ENCODE data around the gene SNAP25.

SNAP25 gene

DNA sequence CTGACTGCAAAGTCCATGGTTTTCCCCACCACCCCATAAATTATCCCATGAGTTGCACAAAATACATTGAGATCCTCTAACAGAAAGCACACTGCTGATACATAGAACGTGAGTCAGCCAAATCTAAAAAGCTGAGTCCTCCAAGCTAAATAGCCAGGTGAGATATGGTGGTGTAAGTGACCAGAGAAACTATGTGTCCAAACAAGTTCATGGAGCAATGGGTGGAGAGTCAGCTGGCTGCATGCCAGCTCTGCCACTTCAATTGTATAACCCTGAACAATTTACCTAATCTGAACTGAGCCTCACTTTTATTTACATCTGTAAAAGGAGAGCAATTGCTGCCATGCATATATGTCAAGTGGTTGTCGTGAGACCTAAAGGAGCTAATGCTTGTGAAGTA, 9.7 kb downstream of the SNAP25 start:
- Histone ChIP-seq H3K27me3 (ENCODE audit: insufficient read depth, poor library complexity, severe bottlenecking) (no peaks in the 10 kb centered on the region), H3K27ac (replicated peaks) (no peak overlapping the region), H3K4me3 (replicated peaks; ENCODE audit: insufficient read depth, low read length) (no peak overlapping the region)
- no peak for DNase-seq (ENCODE audit: low read depth in 1 of 2, low spot score in 1 of 2)
- TF ChIP-seq SPI1 (IDR thresholded peaks at IDR 0.05; ENCODE audit: borderline replicate concordance, low read depth) (no peak), GABPA (IDR thresholded peaks at IDR 0.05; ENCODE audit: low read depth) (no peak), POLR2AphosphoS5 (IDR thresholded peaks at IDR 0.05; ENCODE audit: low read depth) (no peak)
- TF ChIP-seq, protein P1, sequence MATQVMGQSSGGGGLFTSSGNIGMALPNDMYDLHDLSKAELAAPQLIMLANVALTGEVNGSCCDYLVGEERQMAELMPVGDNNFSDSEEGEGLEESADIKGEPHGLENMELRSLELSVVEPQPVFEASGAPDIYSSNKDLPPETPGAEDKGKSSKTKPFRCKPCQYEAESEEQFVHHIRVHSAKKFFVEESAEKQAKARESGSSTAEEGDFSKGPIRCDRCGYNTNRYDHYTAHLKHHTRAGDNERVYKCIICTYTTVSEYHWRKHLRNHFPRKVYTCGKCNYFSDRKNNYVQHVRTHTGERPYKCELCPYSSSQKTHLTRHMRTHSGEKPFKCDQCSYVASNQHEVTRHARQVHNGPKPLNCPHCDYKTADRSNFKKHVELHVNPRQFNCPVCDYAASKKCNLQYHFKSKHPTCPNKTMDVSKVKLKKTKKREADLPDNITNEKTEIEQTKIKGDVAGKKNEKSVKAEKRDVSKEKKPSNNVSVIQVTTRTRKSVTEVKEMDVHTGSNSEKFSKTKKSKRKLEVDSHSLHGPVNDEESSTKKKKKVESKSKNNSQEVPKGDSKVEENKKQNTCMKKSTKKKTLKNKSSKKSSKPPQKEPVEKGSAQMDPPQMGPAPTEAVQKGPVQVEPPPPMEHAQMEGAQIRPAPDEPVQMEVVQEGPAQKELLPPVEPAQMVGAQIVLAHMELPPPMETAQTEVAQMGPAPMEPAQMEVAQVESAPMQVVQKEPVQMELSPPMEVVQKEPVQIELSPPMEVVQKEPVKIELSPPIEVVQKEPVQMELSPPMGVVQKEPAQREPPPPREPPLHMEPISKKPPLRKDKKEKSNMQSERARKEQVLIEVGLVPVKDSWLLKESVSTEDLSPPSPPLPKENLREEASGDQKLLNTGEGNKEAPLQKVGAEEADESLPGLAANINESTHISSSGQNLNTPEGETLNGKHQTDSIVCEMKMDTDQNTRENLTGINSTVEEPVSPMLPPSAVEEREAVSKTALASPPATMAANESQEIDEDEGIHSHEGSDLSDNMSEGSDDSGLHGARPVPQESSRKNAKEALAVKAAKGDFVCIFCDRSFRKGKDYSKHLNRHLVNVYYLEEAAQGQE (IDR thresholded peaks at IDR 0.05; ENCODE audit: insufficient replicate concordance, low read depth): no peak
- TF ChIP-seq, protein P2, sequence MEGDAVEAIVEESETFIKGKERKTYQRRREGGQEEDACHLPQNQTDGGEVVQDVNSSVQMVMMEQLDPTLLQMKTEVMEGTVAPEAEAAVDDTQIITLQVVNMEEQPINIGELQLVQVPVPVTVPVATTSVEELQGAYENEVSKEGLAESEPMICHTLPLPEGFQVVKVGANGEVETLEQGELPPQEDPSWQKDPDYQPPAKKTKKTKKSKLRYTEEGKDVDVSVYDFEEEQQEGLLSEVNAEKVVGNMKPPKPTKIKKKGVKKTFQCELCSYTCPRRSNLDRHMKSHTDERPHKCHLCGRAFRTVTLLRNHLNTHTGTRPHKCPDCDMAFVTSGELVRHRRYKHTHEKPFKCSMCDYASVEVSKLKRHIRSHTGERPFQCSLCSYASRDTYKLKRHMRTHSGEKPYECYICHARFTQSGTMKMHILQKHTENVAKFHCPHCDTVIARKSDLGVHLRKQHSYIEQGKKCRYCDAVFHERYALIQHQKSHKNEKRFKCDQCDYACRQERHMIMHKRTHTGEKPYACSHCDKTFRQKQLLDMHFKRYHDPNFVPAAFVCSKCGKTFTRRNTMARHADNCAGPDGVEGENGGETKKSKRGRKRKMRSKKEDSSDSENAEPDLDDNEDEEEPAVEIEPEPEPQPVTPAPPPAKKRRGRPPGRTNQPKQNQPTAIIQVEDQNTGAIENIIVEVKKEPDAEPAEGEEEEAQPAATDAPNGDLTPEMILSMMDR (IDR thresholded peaks at IDR 0.05; ENCODE audit: insufficient read depth, low read length): no peak

DNA sequence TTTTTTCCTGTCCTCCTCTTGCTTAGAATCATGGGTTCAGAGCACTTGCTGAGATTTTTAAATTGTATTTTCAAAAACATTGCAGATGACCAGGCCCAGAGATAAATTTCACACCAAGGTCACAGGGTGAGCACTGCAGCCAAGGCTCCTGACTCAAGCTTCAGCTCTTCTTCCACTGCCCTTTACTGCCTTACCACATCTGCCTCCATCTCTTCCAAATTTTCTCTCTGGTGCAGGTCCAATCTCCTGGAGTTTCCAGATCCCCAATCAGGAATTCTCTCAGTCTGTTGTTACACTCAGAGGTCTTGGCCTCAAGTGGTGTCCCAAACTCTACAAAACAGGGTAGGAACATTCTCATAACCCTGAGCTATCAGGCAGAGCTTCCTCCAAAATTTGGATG, 12.7 kb downstream of the SNAP25 start:
- DNase-seq (ENCODE audit: low read depth in 1 of 2, low spot score in 1 of 2): no peak
- no peaks in the 10 kb centered on the region for H3K27me3 ChIP-seq (ENCODE audit: insufficient read depth, poor library complexity, severe bottlenecking)
- TF ChIP-seq SPI1 (IDR thresholded peaks at IDR 0.05; ENCODE audit: borderline replicate concordance, low read depth) (no peak), GABPA (IDR thresholded peaks at IDR 0.05; ENCODE audit: low read depth) (no peak), POLR2AphosphoS5 (IDR thresholded peaks at IDR 0.05; ENCODE audit: low read depth) (no peak)
- TF ChIP-seq, protein P1 (IDR thresholded peaks at IDR 0.05; ENCODE audit: insufficient replicate concordance, low read depth): no peak
- TF ChIP-seq, protein P2 (IDR thresholded peaks at IDR 0.05; ENCODE audit: insufficient read depth, low read length): no peak
- no peak overlapping the region for H3K27ac ChIP-seq (replicated peaks)
- H3K4me3 ChIP-seq (replicated peaks; ENCODE audit: insufficient read depth, low read length): no peak overlapping the region

DNA sequence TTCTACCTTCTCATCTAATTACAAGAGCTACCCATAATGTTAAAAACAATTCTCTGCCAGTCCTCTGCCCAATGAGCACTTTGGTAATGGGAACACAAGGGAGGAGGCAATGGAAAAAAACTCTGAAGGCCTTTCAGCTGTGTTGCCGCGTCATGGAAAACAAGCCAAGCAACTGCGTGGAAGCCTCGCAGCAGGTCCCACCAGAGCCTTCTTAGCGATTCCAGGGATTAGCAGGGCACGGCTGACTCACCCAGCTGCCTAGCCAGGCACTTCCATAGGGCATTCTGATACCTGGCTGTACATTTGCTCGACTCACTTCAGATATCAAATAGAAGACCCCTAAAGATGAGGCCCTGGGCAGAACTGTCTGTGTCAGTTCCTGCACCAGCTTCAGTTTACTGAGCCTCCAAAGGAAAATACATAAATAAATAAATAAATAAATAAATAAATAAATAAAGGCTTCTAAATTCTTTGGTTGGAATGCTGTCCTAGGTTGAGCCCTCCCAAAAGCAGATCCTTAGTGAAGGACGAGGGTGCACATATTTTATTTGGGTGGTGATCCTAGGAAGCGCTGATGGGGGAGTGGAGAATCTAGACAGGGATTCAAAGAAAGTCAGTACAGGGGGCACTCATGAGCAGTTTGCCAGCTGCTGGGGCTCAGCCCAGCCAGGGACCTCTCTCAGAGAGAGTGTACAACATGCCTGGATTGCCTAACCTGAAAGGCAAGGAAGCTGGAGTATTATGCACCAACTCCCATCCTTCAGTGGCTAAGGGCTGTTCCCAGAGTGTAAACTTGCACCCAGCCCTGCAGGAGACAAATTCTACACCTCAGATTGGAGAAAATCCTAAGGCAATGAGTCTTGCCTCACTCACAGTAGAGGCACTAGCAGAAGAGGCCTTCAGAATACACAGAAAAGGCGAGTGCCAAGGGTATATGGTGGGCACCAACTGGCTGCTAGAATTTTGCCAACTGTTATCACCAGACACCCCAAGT, 18.2 kb downstream of the SNAP25 start:
- no peak for DNase-seq (ENCODE audit: low read depth in 1 of 2, low spot score in 1 of 2)
- H3K27ac ChIP-seq (replicated peaks): no peak overlapping the region
- TF ChIP-seq SPI1 (IDR thresholded peaks at IDR 0.05; ENCODE audit: borderline replicate concordance, low read depth): no peak
- no peak for TF ChIP-seq POLR2AphosphoS5 (IDR thresholded peaks at IDR 0.05; ENCODE audit: low read depth)
- TF ChIP-seq, protein P2 (IDR thresholded peaks at IDR 0.05; ENCODE audit: insufficient read depth, low read length): no peak
- TF ChIP-seq, protein P1 (IDR thresholded peaks at IDR 0.05; ENCODE audit: insufficient replicate concordance, low read depth): no peak
- no peak for TF ChIP-seq GABPA (IDR thresholded peaks at IDR 0.05; ENCODE audit: low read depth)
- no peak overlapping the region for H3K4me3 ChIP-seq (replicated peaks; ENCODE audit: insufficient read depth, low read length)
- no peaks in the 10 kb centered on the region for H3K27me3 ChIP-seq (ENCODE audit: insufficient read depth, poor library complexity, severe bottlenecking)

All from HL-60 (cell line).